WTC11 (cell line): ENCODE data around the gene TCEA2. TPM values are rescaled to one million over a fixed set of nuclear protein-coding genes. Genes with fewer than 3 reads are reported as not detected.

Source experiments
- ATAC-seq: fragments of 200-7000 bp; cut with Tn5 transposase; 2 replicates; pipeline ENCODE4 v1.10.0; 2021; ENCODE audit warnings: mild to moderate bottlenecking, moderate library complexity
- CTCF ChIA-PET: fragments of 300-600 bp; sonication (Branson Sonifier 250); formaldehyde crosslinking; loops from one replicate; lab custom pipeline; 2021; ENCODE audit warnings: antibody characterized with exemption; lab: Charles Lee
- POLR2A ChIA-PET: fragments of 350-600 bp; sonication (Branson Sonifier 250); formaldehyde crosslinking; loops from one replicate; lab custom pipeline; 2021; ENCODE audit warnings: antibody characterized with exemption; lab: Charles Lee
- DNase-seq: peaks from one replicate; pipeline ENCODE4 v3.0.0; 2021; ENCODE audit warnings: low spot score
- H3K27ac Mint-ChIP-seq: 2 replicates; pipeline ENCODE4 v1.8.0; 2021; ENCODE audit warnings: mixed read lengths
- H3K27me3 Mint-ChIP-seq: 2 replicates; pipeline ENCODE4 v1.8.0; 2021; ENCODE audit warnings: low read depth, mild to moderate bottlenecking, moderate library complexity, mixed read lengths
- H3K36me3 Mint-ChIP-seq: 2 replicates; pipeline ENCODE4 v1.8.0; 2021; ENCODE audit warnings: mixed read lengths
- H3K4me1 Mint-ChIP-seq: 2 replicates; pipeline ENCODE4 v1.8.0; 2022; ENCODE audit warnings: mixed read lengths
- H3K4me3 Mint-ChIP-seq: 2 replicates; pipeline ENCODE4 v1.8.0; 2021; ENCODE audit warnings: mild to moderate bottlenecking, moderate library complexity, mixed read lengths
- H3K9me3 Mint-ChIP-seq: 2 replicates; pipeline ENCODE4 v1.8.0; 2021; ENCODE audit warnings: mixed read lengths
- CREB1 ChIP-seq: sonication (generic); formaldehyde crosslinking; IDR thresholded peaks from 2 replicates; pipeline ENCODE4 v1.8.0; 2023; ENCODE audit warnings: mild to moderate bottlenecking, missing genetic modification reagents
- GTF2I ChIP-seq: fragments of 250-450 bp; sonication (Bioruptor Pico); conservative IDR thresholded peaks from 2 replicates; pipeline ENCODE4 v1.4.0; 2021; ENCODE audit warnings: mild to moderate bottlenecking
- NFATC4 ChIP-seq: fragments of 250-450 bp; sonication (Bioruptor Pico); IDR thresholded peaks from 2 replicates; pipeline ENCODE4 v1.9.0; 2021; ENCODE audit warnings: mild to moderate bottlenecking
- NFYB ChIP-seq: sonication (generic); formaldehyde crosslinking; conservative IDR thresholded peaks from 2 replicates; pipeline ENCODE4 v1.8.0; 2022; ENCODE audit warnings: low read depth, missing genetic modification reagents
- SMAD4 ChIP-seq: sonication (generic); formaldehyde crosslinking; IDR thresholded peaks from 2 replicates; pipeline ENCODE4 v1.8.0; 2022; ENCODE audit warnings: mild to moderate bottlenecking, missing genetic modification reagents
- TCF7 ChIP-seq: sonication (generic); formaldehyde crosslinking; IDR thresholded peaks from 2 replicates; pipeline ENCODE4 v1.8.0; 2022; ENCODE audit warnings: mild to moderate bottlenecking, low read depth, missing genetic modification reagents, moderate library complexity
- total RNA-seq: library from RNA; stranded (reverse); gene quantifications from 3 replicates; pipeline ENCODE4 v1.2.3, GENCODE V29; 2021
- TF ChIP-seq, protein P1 (sequence below): sonication (generic); formaldehyde crosslinking; IDR thresholded peaks from 2 replicates; pipeline ENCODE4 v1.8.0; 2022; ENCODE audit warnings: missing genetic modification reagents
- TF ChIP-seq, protein P2 (sequence below): fragments of 250-450 bp; sonication (Bioruptor Pico); IDR thresholded peaks from 2 replicates; pipeline ENCODE4 v1.8.0; 2021; ENCODE audit warnings: mild to moderate bottlenecking
- TF ChIP-seq, protein P3 (sequence below): fragments of 250-450 bp; sonication (Bioruptor Pico); IDR thresholded peaks from 2 replicates; pipeline ENCODE4 v1.9.0; 2021; ENCODE audit warnings: moderate library complexity, mild to moderate bottlenecking, inconsistent platforms, borderline replicate concordance
- TF ChIP-seq, protein P4 (sequence below): sonication (generic); formaldehyde crosslinking; IDR thresholded peaks from 2 replicates; pipeline ENCODE4 v1.8.1; 2022; ENCODE audit warnings: low read depth, missing genetic modification reagents, borderline replicate concordance
- TF ChIP-seq, protein P5 (sequence below): sonication (generic); formaldehyde crosslinking; IDR thresholded peaks from 2 replicates; pipeline ENCODE4 v1.8.1; 2023; ENCODE audit warnings: mild to moderate bottlenecking, missing genetic modification reagents, borderline replicate concordance
- TF ChIP-seq, protein P6 (sequence below): sonication (generic); formaldehyde crosslinking; IDR thresholded peaks from 2 replicates; pipeline ENCODE4 v1.8.0; 2022; ENCODE audit warnings: mild to moderate bottlenecking, missing genetic modification reagents
- TF ChIP-seq, protein P7 (sequence below): sonication (generic); formaldehyde crosslinking; IDR thresholded peaks from 2 replicates; pipeline ENCODE4 v1.8.1; 2023; ENCODE audit warnings: mild to moderate bottlenecking, missing genetic modification reagents

The TCEA2 gene
- total RNA-seq, 1 experiment from 2014 or later, result 55.8 TPM

DNA sequence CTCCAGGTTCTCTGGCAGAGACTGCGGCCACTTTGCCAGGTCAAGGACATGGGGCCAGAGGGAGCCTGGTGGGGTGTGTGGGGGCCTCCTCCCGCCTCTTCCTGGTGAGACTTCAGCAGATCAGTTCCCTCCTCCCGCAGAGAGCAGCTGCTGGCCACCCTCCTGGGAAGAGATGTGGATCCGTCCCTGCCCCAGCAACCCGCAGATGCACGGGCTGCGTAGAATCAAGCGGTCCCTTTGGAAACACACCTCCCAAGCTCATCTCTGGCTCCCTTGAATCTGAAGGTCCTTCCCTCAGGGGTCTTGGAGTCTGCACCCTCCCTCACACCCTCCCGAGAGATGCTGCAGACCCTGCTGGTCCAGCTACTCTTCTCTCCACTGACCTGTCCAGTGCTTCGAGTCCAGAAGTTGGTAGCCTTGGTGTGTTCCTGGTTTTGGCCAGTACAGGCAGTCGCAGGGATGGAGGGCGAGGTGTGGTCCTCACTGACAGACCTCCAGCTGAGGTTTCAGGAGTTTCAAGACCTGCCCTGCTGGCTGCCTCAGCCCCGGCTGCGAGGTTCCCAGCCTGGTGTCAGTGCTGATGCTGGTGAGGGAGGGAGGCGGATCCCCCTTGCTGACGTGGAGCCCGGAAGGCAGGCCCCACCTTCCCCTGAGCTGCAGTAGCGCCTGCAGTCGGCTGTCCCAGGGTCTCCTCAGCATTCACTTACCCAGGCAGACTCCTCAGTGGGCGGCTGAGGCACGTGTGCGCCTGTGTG lies 44.2 kb downstream of the TCEA2 start, which contains the start of gene NPBWR2:
Gene NPBWR2 (minus strand): TSS at position 585 of the 755 bp plus-strand sequence. CDS start 734 bp downstream, outside the sequence.
- H3K4me3 Mint-ChIP-seq, result no peak within 1 kb of the TSS
- ChIA-PET CTCF (interaction anchor here (0.8 to 2.5 kb wide), 2 partner anchors 13 to 50 kb away, joined by 3 to 16 read pairs; no protein-coding TSS in a partner anchor), POLR2A (no interaction called here)
- H3K27me3 Mint-ChIP-seq, result peaks cover 16% of the 10 kb centered on the region
- no peaks in the 10 kb centered on the region for H3K36me3 Mint-ChIP-seq
- H3K9me3 Mint-ChIP-seq, result no peaks in the 10 kb centered on the region
- ATAC-seq (peak; percentile 17; the same call in 1 of the 2 replicates), DNase-seq (peak; percentile 23)
- peak within 1 kb of the TSS; percentile 85 for H3K27ac Mint-ChIP-seq
- TF ChIP-seq, protein P1, sequence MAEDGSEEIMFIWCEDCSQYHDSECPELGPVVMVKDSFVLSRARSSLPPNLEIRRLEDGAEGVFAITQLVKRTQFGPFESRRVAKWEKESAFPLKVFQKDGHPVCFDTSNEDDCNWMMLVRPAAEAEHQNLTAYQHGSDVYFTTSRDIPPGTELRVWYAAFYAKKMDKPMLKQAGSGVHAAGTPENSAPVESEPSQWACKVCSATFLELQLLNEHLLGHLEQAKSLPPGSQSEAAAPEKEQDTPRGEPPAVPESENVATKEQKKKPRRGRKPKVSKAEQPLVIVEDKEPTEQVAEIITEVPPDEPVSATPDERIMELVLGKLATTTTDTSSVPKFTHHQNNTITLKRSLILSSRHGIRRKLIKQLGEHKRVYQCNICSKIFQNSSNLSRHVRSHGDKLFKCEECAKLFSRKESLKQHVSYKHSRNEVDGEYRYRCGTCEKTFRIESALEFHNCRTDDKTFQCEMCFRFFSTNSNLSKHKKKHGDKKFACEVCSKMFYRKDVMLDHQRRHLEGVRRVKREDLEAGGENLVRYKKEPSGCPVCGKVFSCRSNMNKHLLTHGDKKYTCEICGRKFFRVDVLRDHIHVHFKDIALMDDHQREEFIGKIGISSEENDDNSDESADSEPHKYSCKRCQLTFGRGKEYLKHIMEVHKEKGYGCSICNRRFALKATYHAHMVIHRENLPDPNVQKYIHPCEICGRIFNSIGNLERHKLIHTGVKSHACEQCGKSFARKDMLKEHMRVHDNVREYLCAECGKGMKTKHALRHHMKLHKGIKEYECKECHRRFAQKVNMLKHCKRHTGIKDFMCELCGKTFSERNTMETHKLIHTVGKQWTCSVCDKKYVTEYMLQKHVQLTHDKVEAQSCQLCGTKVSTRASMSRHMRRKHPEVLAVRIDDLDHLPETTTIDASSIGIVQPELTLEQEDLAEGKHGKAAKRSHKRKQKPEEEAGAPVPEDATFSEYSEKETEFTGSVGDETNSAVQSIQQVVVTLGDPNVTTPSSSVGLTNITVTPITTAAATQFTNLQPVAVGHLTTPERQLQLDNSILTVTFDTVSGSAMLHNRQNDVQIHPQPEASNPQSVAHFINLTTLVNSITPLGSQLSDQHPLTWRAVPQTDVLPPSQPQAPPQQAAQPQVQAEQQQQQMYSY, result no peak
- no peak for TF ChIP-seq SMAD4 (CRISPR knock-in tag)
- no peak for TF ChIP-seq NFATC4 (CRISPR knock-in tag)
- TF ChIP-seq, protein P2, sequence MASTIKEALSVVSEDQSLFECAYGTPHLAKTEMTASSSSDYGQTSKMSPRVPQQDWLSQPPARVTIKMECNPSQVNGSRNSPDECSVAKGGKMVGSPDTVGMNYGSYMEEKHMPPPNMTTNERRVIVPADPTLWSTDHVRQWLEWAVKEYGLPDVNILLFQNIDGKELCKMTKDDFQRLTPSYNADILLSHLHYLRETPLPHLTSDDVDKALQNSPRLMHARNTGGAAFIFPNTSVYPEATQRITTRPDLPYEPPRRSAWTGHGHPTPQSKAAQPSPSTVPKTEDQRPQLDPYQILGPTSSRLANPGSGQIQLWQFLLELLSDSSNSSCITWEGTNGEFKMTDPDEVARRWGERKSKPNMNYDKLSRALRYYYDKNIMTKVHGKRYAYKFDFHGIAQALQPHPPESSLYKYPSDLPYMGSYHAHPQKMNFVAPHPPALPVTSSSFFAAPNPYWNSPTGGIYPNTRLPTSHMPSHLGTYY, result no peak
- TF ChIP-seq, protein P3, sequence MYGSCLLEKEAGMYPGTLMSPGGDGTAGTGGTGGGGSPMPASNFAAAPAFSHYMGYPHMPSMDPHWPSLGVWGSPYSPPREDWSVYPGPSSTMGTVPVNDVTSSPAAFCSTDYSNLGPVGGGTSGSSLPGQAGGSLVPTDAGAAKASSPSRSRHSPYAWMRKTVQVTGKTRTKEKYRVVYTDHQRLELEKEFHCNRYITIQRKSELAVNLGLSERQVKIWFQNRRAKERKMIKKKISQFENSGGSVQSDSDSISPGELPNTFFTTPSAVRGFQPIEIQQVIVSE, result no peak
- TF ChIP-seq, protein P4, sequence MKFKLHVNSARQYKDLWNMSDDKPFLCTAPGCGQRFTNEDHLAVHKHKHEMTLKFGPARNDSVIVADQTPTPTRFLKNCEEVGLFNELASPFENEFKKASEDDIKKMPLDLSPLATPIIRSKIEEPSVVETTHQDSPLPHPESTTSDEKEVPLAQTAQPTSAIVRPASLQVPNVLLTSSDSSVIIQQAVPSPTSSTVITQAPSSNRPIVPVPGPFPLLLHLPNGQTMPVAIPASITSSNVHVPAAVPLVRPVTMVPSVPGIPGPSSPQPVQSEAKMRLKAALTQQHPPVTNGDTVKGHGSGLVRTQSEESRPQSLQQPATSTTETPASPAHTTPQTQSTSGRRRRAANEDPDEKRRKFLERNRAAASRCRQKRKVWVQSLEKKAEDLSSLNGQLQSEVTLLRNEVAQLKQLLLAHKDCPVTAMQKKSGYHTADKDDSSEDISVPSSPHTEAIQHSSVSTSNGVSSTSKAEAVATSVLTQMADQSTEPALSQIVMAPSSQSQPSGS (CRISPR knock-in tag), result no peak
- TF ChIP-seq, protein P5, sequence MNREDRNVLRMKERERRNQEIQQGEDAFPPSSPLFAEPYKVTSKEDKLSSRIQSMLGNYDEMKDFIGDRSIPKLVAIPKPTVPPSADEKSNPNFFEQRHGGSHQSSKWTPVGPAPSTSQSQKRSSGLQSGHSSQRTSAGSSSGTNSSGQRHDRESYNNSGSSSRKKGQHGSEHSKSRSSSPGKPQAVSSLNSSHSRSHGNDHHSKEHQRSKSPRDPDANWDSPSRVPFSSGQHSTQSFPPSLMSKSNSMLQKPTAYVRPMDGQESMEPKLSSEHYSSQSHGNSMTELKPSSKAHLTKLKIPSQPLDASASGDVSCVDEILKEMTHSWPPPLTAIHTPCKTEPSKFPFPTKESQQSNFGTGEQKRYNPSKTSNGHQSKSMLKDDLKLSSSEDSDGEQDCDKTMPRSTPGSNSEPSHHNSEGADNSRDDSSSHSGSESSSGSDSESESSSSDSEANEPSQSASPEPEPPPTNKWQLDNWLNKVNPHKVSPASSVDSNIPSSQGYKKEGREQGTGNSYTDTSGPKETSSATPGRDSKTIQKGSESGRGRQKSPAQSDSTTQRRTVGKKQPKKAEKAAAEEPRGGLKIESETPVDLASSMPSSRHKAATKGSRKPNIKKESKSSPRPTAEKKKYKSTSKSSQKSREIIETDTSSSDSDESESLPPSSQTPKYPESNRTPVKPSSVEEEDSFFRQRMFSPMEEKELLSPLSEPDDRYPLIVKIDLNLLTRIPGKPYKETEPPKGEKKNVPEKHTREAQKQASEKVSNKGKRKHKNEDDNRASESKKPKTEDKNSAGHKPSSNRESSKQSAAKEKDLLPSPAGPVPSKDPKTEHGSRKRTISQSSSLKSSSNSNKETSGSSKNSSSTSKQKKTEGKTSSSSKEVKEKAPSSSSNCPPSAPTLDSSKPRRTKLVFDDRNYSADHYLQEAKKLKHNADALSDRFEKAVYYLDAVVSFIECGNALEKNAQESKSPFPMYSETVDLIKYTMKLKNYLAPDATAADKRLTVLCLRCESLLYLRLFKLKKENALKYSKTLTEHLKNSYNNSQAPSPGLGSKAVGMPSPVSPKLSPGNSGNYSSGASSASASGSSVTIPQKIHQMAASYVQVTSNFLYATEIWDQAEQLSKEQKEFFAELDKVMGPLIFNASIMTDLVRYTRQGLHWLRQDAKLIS, result no peak
- peaks cover 8% of the 10 kb centered on the region for H3K4me1 Mint-ChIP-seq

DNA sequence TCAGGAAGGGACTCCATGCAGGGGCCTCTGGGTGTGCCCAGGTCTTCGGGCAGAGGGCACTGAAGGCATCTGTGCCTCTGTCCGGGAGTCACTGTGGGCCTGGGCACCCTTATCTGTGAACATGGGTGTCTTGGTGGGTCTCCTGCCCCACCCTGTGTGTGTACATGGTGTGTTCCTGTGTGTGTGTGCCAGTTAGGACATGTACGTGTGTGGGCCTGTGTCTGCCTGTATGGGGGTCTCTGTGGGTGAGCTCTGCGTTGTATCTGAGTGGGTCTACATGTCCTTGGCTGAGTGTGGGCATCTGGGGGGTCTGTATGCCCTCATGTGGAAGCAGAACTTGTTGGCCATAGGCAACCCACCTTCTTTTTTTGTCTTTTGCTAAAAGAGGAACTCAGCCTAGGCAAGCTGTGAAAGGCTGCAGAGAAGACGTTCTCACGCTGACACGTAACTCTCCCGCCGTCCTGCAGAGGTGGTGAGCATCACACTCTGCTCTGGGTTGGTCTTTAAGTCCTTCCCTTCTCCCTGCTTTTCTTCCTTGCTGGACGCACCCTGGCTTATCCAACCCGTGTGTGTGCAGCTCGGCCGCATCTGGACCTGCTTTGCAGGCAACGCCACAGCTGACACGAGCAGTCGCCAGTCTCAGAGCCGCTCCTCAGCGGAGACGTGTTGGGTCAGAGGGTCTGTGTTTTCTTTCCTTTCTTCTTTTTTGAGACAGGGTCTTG lies 44.9 kb downstream of the TCEA2 start:
- Mint-ChIP-seq H3K4me3 (no peak overlapping the region), H3K36me3 (no peaks in the 10 kb centered on the region), H3K27me3 (peaks cover 13% of the 10 kb centered on the region), H3K27ac (peak overlapping the region; percentile 85), H3K9me3 (no peaks in the 10 kb centered on the region), H3K4me1 (peaks cover 8% of the 10 kb centered on the region)
- ChIA-PET CTCF (interaction anchor here (0.8 to 2.5 kb wide), 2 partner anchors 12 to 51 kb away, joined by 3 to 16 read pairs; no protein-coding TSS in a partner anchor), POLR2A (no interaction called here)
- DNase-seq, result peak; percentile 9
- no peak for ATAC-seq
- no peak for TF ChIP-seq TCF7 (CRISPR knock-in tag)
- TF ChIP-seq, protein P6, sequence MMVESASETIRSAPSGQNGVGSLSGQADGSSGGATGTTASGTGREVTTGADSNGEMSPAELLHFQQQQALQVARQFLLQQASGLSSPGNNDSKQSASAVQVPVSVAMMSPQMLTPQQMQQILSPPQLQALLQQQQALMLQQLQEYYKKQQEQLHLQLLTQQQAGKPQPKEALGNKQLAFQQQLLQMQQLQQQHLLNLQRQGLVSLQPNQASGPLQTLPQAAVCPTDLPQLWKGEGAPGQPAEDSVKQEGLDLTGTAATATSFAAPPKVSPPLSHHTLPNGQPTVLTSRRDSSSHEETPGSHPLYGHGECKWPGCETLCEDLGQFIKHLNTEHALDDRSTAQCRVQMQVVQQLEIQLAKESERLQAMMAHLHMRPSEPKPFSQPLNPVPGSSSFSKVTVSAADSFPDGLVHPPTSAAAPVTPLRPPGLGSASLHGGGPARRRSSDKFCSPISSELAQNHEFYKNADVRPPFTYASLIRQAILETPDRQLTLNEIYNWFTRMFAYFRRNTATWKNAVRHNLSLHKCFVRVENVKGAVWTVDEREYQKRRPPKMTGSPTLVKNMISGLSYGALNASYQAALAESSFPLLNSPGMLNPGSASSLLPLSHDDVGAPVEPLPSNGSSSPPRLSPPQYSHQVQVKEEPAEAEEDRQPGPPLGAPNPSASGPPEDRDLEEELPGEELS (CRISPR knock-in tag), result no peak
- no peak for TF ChIP-seq CREB1 (CRISPR knock-in tag)
- TF ChIP-seq GTF2I (CRISPR knock-in tag), result no peak
- TF ChIP-seq, protein P2, result no peak
- TF ChIP-seq, protein P7, sequence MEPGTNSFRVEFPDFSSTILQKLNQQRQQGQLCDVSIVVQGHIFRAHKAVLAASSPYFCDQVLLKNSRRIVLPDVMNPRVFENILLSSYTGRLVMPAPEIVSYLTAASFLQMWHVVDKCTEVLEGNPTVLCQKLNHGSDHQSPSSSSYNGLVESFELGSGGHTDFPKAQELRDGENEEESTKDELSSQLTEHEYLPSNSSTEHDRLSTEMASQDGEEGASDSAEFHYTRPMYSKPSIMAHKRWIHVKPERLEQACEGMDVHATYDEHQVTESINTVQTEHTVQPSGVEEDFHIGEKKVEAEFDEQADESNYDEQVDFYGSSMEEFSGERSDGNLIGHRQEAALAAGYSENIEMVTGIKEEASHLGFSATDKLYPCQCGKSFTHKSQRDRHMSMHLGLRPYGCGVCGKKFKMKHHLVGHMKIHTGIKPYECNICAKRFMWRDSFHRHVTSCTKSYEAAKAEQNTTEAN (CRISPR knock-in tag), result no peak
- TF ChIP-seq NFYB (CRISPR knock-in tag), result no peak
- TF ChIP-seq, all 79 proteins: peak for 0
